Fibroblast of skin of left biceps (primary cell): ENCODE data around the gene ELAVL3.

Experiments used
- DNase-seq, 2 experiments: peaks; one replicate each; pipeline ENCODE4 v3.0.0-alpha.2; 2013; ENCODE audit warnings: low read depth in 2 of 2

ELAVL3 gene

DNA sequence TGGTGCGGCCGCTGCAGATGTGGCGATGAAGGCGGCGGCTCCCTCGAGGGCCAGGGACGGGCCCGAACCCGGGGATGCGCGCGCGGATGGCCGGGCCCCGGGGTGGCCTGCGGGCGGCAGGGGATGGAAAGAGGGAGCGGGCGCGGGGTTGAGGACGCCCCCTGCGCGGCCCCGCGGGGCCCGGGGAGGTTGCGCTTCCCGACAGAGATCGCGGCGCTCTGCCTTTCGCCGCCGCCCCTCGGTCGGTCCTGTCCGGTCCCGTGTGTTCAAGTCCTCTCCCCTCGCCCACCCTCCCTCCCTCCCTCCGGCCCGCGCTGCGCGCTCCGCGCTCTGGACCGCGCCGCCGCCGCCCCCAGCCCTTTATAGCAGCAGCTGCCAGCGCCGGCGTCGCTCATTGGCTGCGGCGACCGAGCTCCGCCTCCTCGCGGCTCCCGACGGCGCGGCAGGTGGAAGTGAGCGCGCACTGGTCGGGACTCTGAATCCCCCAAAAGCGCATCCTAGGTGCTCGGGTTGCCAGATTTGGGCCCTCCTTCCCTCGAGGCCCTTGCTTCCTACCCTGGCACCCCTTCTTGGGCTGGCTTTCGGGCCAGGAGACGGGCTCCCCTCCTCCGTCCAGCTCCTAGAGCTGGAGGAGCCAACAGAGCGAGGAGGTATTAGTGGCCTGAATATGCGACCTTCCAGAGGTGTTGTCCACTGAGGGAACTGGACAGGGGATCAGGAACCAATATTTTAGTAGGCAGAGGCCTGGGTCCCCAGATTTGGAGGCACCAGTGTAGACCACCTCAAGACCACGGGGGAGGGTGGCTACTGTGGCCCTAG, at the start of gene ELAVL3:
Gene ELAVL3, minus strand, starts transcription at position 332 of the 819 bp plus-strand sequence. CDS start 438 bp downstream, outside the sequence.
- DNase-seq: no peak

DNA sequence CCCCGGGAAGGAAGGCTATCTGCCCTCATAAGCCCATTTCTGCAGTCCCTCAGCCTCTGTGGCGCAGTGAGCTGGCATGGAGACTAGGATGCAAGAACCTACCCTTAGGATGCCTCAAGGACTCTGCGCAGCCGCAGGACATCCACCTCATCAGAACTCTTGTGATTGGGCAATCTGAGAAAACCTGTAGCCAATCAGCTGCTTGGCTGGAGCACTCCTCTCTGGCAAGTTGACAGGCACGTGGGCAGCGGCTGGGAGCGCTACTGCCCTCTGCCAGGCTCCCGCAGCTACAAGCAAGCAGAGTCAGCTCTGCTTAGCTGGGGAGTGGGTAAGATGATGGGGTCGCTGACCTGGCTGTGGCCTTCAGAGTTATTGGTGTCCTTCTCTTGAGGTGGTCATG, 49.6 kb upstream of the ELAVL3 start:
- peak in 1 of 2 experiments; percentile 40 for DNase-seq

DNA sequence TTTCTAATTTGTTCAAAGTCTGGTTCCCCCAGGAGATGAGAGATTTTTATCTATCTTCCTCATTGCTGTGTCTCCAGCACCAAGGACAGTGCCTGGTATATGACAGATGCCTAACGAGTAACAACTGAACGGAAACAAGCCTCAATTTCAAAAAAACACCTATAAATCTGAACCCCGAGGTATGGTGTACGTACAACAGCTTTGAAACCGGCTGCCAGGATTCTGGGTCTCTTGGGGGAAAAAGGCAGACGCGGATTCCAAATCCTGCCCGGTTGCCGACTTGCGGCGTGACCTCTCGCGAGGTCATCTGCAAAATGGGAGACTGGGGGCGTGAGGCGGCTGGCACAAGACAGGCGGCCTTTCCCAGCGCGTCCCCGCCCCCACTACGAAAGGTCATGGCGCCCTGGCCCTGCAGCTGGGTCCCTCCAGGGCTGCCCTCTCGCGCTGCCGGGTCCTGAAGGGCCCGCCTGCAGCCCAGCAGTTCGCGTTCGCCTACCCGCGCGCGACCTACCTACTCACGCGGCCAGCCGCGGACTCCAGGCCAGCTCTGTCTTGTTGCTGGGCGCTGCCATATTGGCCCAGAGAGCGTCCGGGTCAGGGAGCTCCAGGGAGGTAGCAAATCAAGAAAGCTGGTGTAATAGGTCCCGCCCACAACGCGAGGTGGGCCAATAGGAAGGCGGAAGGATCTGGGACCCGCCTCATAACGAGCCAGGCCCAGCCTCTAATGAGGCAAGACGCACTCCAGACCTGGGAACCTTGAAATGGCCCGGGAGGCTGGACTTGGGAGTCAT, 47.9 kb upstream of the ELAVL3 start, which contains the start of gene ECSIT:
Gene ECSIT, minus strand, starts transcription at position 584 of the 791 bp plus-strand sequence. CDS start 9,964 bp downstream, outside the sequence.
- peak; percentile 95 for DNase-seq

DNA sequence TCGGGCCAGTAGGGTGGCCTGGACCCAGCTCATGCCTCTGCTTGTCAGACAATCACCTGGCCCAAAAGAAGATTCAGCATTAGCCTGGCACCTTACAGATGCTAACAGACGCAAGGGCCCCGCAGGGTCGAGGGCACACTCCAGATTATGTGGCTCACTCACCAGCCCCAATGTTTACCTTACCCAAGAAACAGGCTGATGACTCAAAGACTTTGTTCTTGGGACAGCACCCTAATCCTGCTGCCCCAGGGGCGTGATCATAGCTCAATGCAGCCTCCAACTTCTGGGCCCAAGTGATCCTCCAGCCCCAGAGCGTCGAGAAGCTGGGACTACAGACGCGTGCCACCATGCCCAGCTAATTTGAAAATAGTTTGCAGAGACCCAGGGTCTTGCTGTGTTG, 38.3 kb upstream of the ELAVL3 start:
- no peak for DNase-seq

DNA sequence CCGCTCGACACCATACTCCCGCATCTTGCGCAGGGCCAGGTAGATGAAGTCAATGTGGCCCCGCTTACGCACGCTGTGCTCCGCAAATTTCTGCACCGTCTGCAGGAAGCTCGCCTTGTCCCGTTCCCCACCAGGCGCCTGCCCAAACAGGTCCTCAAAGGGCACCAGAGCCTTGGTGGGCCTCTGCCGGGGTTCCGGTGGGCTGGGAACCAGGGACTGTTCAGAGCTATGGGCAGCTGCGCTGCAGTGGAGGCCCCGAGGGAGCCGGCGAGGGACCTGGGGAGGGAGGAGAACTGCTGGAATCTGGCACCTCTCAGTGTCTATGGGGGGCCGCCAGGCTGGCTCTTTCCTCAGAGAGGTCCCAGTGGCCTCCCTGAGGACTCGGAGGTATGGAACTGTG, 33.1 kb upstream of the ELAVL3 start:
- no peak for DNase-seq

DNA sequence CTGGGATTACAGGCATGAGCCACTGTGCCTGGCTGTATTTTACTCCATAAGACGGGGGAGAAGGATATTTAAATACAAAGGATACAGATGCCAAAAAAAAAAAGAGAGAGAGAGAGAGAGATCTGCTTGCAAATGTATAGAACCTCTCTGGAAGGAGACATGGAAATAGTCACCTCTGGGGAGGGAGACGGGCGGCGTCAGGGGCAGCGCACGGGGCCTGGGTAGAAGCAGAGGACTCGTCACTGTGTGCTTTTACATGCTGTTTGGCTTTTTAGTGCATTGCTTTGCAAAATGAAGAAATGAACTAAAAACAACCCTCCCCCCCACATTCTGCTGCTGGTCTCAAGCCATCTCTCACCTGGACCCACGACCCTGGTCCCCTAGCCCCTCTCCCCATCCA, 29.6 kb upstream of the ELAVL3 start:
- DNase-seq: no peak

DNA sequence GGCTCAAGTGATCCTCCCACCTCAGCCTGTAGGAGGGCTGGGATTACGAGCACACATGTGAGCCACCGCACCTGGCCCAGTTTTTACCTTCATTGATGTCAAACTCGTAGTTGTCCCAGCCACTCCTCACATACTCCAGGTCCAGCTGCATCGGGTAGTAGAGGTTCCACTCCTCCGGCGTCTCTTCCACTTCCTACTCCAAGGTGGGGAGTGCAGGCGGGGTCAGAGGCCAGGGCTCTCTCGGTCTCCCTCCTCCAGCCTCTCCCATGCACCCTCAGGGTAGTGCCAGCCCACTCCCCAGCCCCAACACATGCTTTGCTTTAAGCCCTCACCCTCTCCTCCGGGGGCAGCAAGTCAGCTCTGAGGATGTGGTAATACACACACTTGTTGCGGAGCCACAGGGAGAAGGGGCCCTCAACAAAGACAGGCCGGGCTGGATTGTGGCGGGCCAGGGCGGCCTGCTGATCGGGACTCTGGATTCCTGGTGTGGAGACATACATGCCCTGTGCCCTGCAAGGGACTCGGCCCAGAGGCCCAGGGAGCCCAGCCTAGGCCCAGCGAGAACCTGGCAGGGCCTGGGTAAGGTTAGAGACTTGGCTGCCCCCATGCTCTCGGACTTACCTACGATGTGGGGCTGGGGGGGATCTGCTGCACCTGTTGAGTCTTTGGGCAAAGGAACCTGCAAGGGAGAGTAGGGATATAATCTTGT, 26.7 kb upstream of the ELAVL3 start:
- no peak for DNase-seq

DNA sequence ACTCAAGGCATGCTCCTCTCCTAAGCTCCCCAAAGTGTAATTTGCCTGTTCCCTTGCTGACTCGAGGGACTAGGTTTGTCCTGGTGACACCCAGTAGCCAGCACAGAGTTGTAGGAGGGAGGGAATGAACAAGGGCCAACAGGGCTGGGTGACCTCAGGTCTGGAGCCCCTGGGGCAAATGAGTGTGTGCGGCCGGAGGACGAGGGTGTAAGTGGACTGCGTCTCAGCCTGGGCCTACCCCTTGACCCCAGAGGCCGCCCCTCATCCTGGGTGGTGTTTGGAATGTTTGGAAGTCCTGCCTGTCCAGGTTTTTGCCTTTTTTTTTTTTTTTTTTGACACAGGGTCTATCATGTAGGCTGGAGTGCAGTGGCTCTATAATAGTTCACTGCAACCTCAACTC, 26.1 kb upstream of the ELAVL3 start:
- DNase-seq: no peak

DNA sequence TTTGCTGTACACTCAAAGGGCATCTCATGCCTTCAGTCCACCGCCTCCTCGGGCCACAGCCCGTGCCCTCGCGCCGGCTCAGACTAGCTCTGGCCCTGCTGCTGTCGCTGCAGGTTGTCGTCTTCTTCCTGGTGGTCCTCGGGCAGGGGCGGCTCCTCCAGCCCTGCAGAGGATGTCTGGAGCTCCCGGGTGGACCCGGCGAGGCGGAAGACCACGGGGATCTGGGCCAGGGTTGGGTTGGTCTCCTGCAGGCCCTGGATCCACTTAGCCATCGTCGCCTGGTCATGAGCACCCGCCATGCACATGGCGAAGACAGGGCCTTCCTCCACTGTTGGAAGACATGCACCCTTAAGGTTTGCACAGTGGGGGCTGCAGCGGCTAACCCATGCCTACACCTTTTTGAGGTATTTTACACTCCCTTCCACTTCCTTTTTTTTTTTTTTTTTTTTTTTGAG, 25.3 kb upstream of the ELAVL3 start:
- DNase-seq: no peak

DNA sequence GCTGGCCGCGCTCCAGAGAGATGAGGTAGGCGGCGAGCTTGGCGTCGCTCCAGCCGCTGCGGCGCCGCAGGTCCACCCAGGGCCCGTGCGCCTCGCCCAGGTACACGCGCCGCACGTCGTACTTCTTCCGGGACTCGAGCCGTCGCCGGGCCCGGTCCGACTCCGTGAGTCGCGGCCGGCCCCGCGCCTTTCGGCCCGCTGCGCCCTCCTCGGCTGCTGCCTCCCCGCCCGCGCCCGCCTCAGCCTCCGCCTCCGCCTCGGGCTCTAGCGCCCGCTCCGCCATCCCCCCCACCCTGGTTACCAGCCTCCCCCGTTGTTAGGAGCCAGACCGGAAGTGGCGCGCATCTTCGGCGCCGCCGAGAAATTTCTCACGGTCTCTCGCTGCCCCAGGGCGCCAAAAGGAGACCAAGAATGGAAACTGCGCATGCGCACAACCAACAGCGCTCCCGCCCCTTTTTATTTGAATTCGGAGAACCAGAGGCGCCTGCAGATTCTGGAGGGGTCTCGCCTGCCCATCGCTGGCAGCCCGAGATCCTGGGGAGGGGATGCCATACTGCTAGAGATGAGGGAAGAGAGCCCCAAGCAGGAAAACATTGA, 24.8 kb upstream of the ELAVL3 start, which contains the start of gene ZNF653:
Gene ZNF653, minus strand, starts transcription at position 336 of the 597 bp plus-strand sequence. Its CDS starts 53 bp downstream, at position 283.
- peak; percentile 87 for DNase-seq

DNA sequence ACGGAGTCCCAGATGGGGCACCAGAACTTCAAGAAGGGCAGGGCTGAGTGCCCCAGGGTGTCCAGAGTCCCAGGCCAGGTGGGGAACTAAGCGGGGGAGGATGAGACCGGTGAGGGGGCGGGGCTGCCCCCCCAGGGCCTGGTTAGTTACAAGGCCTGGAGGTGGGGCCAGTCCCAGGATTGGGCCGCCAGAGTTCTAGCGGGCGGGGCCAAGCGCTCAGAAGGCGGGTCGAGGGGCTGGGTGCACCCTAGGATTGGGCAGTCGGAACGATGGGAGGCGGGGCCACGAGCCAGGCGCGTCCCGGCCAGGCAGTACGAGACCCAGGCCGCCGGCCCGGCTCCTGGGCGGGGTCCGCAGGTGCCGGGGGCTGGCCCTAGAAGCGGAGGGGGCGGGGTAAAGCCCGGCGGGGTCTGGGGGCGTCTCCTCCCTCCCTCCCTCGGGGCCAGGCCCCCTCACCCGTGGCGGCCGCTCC, 24.2 kb upstream of the ELAVL3 start:
- peak; percentile 83 to 84 for DNase-seq

DNA sequence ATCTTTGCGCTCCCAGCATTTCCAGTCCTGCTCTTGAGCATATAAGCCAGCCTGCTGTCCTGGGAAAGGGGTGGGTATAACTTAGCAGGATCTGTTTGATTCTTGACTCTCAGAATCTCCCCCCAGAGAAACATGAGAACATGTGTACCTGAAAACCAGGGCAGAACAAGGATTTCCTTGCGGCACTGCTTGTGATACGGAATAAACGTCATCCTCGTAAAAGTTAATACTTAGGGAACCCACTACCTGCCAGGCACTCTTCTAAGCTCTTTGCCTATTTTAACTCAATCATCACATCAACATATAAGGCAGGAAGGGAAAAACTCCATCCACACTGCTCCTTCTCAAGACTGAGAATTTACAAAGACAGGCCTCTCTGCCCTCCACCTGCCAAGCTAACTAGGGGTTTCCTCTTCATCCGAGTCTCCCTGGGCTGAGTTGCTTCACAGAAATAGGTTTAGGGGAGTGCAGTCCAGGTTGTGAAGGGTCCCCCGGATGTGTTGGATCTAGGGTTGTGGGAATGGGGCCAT, 23.7 kb upstream of the ELAVL3 start:
- DNase-seq: no peak

DNA sequence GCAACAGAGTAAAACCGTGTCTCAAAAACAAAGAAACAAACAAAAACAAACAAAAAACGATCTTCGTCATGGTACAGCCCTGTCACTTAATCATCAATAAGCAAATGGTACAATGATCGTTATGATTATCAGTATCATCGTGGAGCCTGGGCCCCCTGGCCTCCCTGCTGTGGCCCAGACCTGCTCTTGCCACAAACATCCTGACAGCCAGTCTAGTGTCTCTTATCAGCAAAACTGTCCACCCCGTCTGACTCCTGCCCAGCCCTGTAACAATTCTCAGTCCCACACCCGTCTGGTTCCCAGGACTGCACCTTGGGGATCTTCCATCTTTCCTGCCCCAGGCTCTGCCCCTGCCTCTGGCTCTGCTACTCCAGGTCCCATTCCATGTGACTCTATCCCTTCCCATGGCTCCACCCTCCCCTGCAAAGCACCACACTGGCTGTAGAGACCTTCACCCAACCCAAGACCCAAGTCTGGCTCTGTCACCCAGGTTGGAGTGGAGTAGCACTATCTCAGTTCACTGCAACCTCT, 19.1 kb upstream of the ELAVL3 start:
- DNase-seq: no peak

DNA sequence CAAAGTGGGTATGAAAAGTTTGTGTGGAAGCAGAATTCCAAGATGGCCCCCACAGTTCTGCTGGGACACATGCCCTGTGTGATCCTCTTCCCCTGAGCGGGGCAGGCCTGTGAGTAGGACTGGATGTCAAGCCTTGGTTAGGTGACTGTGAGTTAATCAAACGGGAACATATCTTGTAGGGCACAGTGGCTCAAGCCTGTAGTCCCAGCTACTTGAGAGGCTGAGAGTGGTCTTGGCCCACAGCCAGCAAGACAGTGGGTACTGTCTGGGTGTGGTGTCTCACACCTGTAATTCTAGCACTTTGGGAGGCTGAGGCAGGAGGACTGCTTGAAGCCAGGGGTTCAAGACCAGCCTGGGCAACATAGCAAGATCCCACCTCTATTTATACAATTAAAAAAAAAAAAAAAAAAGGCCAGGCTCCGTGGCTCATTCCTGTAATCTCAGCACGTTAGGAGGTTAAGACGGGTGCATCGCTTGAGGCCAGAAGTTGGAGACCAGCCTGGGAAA, 18.4 kb upstream of the ELAVL3 start:
- no peak for DNase-seq

DNA sequence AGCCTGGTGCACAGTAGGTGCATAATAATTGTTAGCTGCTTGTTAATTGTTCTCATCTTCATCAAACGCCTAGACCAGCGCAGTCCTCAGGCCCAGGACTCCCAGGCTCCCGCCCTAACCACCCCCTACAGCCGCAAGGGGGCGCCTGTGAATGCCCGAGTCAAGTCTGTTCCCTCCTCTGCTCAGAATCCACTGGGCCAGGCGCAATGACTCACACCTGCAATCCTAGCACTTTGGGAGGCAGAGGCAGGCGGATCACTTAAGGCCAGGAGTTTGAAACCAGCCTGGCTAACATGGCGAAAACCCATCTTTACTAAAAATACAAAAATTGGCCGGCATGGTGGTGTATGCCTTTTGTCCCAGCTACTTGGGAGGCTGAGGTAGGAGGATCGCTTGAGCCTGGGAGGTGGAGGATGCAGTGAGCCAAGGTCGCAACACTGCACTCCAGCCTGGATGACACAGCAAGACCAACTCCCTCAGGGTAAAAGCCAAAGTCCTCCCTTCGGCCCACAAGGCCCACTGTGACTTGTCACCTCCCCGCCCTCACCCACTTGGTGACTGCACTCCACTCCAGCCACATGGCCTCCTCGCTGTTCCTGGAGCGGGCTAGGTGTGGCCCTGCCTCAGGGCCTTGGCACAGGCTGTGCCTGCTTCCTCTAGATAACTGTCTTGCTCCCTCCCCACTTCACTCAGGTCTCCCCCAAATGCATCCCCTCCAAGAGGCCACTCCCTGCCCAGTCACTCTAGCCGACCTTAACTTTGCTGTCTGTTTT, 15.7 kb upstream of the ELAVL3 start:
- DNase-seq: peak in 1 of 2 experiments; percentile 43

DNA sequence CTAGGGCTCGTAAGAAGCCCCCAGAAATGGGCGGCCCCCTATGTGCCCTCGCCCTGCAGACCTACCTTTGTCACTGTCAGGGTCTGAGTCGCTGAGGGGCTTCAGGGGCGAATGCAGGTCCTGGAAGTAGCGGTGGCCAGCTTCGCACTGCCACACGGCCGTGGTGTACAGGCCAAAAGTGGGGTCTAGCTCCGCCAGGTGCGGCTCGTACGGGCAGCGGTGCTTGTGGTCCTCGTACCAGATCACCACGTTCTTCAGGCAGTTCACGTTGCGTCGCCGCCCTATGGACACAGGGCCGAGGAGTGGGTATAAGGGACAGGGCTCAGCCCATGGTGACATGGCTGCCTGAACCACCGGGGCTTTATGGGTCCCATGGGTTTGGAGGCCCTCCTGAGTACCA, 15.0 kb upstream of the ELAVL3 start:
- no peak for DNase-seq

DNA sequence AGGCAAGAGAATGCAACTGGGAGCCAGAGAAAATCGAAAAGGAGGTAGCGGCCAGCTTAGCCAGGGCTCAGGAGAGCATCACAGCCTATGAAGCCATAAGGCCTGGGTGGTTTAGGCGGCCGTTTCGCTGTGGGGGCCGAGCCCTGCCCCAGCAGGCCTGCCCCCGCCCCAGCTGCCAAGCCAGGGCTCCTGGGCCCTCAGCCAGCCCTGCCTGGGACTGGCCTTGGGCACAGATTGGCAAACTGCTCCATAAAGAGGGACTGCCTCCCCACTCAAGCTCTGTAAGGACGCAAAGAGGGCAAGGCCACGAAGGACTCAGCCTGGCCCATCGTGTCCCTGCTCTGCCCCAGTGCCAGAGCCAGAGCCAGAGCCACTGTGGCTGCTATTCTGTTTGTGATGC, 14.6 kb upstream of the ELAVL3 start:
- DNase-seq: no peak

DNA sequence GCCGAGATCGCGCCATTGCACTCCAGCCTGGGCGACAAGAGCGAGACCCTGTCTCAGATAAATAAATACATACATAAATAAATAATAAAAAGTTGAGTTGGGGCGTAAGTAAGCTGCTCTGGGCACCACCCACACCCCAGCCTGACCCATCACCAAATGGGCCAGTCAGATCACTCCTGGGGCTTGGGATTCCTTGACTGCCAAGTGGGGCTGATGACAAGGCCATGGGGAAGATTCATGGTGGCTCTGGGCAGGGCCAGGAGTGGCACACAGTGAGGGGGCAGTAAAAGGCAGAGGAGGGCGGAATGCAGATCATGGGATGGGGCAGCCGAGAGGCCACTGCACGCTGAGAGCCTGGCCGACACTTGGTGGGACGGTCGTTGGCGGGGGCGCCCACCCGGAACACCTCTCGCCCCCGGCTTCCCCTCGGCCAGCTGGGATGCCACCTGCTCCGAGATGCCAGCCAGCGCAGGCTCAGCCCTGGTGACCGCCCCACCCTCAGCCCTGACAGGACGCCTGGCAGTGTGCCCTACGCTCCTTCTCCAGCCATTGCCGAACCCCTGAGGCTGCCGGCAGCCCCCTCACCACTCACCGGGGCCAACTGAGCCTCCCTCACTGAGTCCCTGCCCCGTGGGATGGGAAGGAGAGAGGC, 13.9 kb upstream of the ELAVL3 start:
- no peak for DNase-seq

DNA sequence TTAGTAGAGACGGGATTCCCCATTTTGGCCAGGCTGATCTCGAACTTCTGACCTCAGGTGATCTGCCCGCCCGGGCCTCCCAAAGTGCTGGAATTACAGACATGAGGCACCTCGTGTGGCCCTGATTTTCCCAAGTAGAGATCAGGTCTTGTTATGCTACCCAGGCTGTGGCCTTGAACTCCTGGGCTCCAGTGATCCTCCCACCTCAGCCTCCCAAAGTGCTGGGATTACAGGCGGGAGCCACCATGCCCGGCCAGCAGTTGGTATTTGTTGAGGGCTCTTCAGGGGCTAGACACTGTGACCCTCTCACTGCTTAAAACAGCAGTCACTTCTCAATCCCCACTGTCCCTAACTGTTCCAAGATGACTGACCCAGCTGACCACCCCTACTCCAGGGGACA, 8.5 kb upstream of the ELAVL3 start:
- DNase-seq: no peak
